CD8-positive, alpha-beta memory T cell (primary cell): Measurements from ENCODE around the gene SPHK2. TPM values are rescaled to one million over a fixed set of nuclear protein-coding genes. Genes with fewer than 3 reads are reported as not detected.
A peak's percentile ranks its signal among the peaks of the same experiment; 100 is the strongest.

Source experiments
- CTCF ChIA-PET: fragments of 350-600 bp; sonication (Branson Sonifier 250); formaldehyde crosslinking; loops from one replicate; lab custom pipeline; 2021; ENCODE audit warnings: antibody characterized with exemption; lab: Charles Lee
- POLR2A ChIA-PET: fragments of 350-600 bp; sonication (Branson Sonifier 250); formaldehyde crosslinking; loops from one replicate; lab custom pipeline; 2021; ENCODE audit warnings: antibody characterized with exemption; lab: Charles Lee
- DNase-seq, 5 donors: peaks; one replicate each; pipeline versions ENCODE4 v3.0.0 to v3.0.0-alpha.2; 2020 to 2022; ENCODE audit warnings: mixed read lengths in 1 of 5
- H3K27ac ChIP-seq: one replicate; pipeline ENCODE4 v1.7.0; 2013; ENCODE audit warnings: low read depth, mild to moderate bottlenecking, low read length, moderate library complexity
- H3K27me3 ChIP-seq: 2 replicates; pipeline ENCODE4 v1.7.0; 2013; ENCODE audit warnings: low read length, mild to moderate bottlenecking; ENCODE audit not compliant: insufficient read depth, poor library complexity, severe bottlenecking
- H3K36me3 ChIP-seq: 2 replicates; pipeline ENCODE4 v1.7.0; 2013; ENCODE audit warnings: mild to moderate bottlenecking, low read length, moderate library complexity; ENCODE audit not compliant: insufficient read depth
- H3K4me1 ChIP-seq: 2 replicates; pipeline ENCODE4 v1.7.0; 2013; ENCODE audit warnings: mild to moderate bottlenecking, low read length, moderate library complexity; ENCODE audit not compliant: insufficient read depth
- H3K4me3 ChIP-seq: 2 replicates; pipeline ENCODE4 v1.7.0; 2013; ENCODE audit warnings: mild to moderate bottlenecking, low read length
- H3K9me3 ChIP-seq: 2 replicates; pipeline ENCODE4 v1.7.0; 2013; ENCODE audit warnings: mild to moderate bottlenecking, low read length
- H3K27ac Mint-ChIP-seq, 8 donors: one replicate each; pipeline ENCODE4 v1.8.0; 2020 to 2021; ENCODE audit warnings: mixed read lengths in 8 of 8, mild to moderate bottlenecking in 6 of 8, inconsistent platforms in 3 of 8, moderate library complexity in 3 of 8
- H3K27me3 Mint-ChIP-seq, 2 donors: one replicate each; pipeline ENCODE4 v1.8.0; 2020 to 2021; ENCODE audit warnings: mixed read lengths in 2 of 2, mild to moderate bottlenecking in 1 of 2, moderate library complexity in 1 of 2
- H3K36me3 Mint-ChIP-seq, 3 donors: one replicate each; pipeline ENCODE4 v1.8.0; 2020 to 2021; ENCODE audit warnings: mixed read lengths in 3 of 3, inconsistent platforms in 1 of 3, mild to moderate bottlenecking in 1 of 3
- H3K4me1 Mint-ChIP-seq, 3 donors: one replicate each; pipeline ENCODE4 v1.8.0; 2020 to 2021; ENCODE audit warnings: mixed read lengths in 3 of 3, inconsistent platforms in 1 of 3, mild to moderate bottlenecking in 1 of 3
- H3K4me3 Mint-ChIP-seq, 7 donors: one replicate each; pipeline ENCODE4 v1.8.0; 2020 to 2021; ENCODE audit warnings: mixed read lengths in 7 of 7, mild to moderate bottlenecking in 6 of 7, moderate library complexity in 4 of 7, inconsistent platforms in 2 of 7
- H3K9me3 Mint-ChIP-seq, 5 donors: one replicate each; pipeline ENCODE4 v1.8.0; 2020 to 2022; ENCODE audit warnings: mixed read lengths in 5 of 5, mild to moderate bottlenecking in 3 of 5, moderate library complexity in 2 of 5, inconsistent platforms in 1 of 5
- polyA plus RNA-seq: library from polyadenylated mRNA; unstranded; fragments of 300-500 nt; fragmentation: Illumina TruSeq; gene quantifications from one replicate; pipeline ENCODE4 v1.2.3, GENCODE V29; 2021
- total RNA-seq, 2 experiments: library from RNA; stranded (reverse); gene quantifications; one replicate each; pipeline ENCODE4 v1.2.3, GENCODE V29; 2021

Gene SPHK2
- total and polyA plus RNA-seq, 3 experiments from 2014 or later = 10.2 to 38.5 (median 37.5) TPM

- Histone ChIP-seq H3K27ac (no peak overlapping the region), H3K4me1 (peaks cover 48% of the 10 kb centered on the region), H3K4me3 (no peak overlapping the region), H3K36me3 (no peaks in the 10 kb centered on the region), H3K27me3 (no peaks in the 10 kb centered on the region), H3K9me3 (no peaks in the 10 kb centered on the region)
- Mint-ChIP-seq H3K9me3 (no peaks in the 10 kb centered on the region), H3K4me1 (peaks cover 43 to 63% (median 44%) of the 10 kb centered on the region in 3 donors), H3K27ac (peak overlapping the region in 1 of 8 donors; percentile 26), H3K27me3 (peaks cover 0 to 2% of the 10 kb centered on the region in 2 donors), H3K4me3 (peak overlapping the region in 1 of 7 donors; percentile 19), H3K36me3 (peaks cover 0 to 2% (median 0%) of the 10 kb centered on the region in 3 donors)
- POLR2A ChIA-PET = no interaction called here
- DNase-seq = no peak
- CTCF ChIA-PET = interaction anchor here (2.0 kb wide), 1 partner anchor 10 kb away, joined by 4 read pairs; no protein-coding TSS in a partner anchor
Measured at GRCh38 chr19:48642862-48643261, 23.6 kb downstream of the SPHK2 start.

- Histone ChIP-seq H3K36me3 (no peaks in the 10 kb centered on the region), H3K27ac (no peak overlapping the region), H3K4me3 (no peak overlapping the region), H3K4me1 (peaks cover 39% of the 10 kb centered on the region), H3K9me3 (no peaks in the 10 kb centered on the region), H3K27me3 (no peaks in the 10 kb centered on the region)
- ChIA-PET CTCF (interaction anchor here (0.6 to 3.1 kb wide), 8 partner anchors 10 to 151 kb away, joined by 3 to 34 read pairs (median 8); partner anchors contain the start of genes RPL18 and SPHK2), POLR2A (interaction anchor here (1.4 to 2.4 kb wide), 2 partner anchors 10 to 16 kb away, joined by 3 to 13 read pairs; no protein-coding TSS in a partner anchor)
- H3K9me3 Mint-ChIP-seq = no peaks in the 10 kb centered on the region
- DNase-seq = no peak
- H3K36me3 Mint-ChIP-seq = no peaks in the 10 kb centered on the region
- H3K4me1 Mint-ChIP-seq = peaks cover 37 to 58% (median 40%) of the 10 kb centered on the region in 3 donors
- H3K27ac Mint-ChIP-seq = peak overlapping the region in 4 of 8 donors; percentile 48 to 97 (median 79)
- H3K4me3 Mint-ChIP-seq = peak overlapping the region in 4 of 7 donors; percentile 23 to 92 (median 41)
- no peaks in the 10 kb centered on the region for H3K27me3 Mint-ChIP-seq
Measured at GRCh38 chr19:48644355-48644754, 25.0 kb downstream of the SPHK2 start.

GRCh38 chr19:48644839-48645619 lies 25.7 kb downstream of the SPHK2 start:
- Histone ChIP-seq H3K4me1 (peaks cover 40% of the 10 kb centered on the region), H3K36me3 (no peaks in the 10 kb centered on the region), H3K9me3 (no peaks in the 10 kb centered on the region), H3K27ac (peak overlapping the region; percentile 52), H3K27me3 (no peaks in the 10 kb centered on the region), H3K4me3 (peak overlapping the region; percentile 90)
- Mint-ChIP-seq H3K27ac (peak overlapping the region; percentile 60 to 97 (median 91)), H3K4me3 (peak overlapping the region; percentile 85 to 95 (median 87)), H3K4me1 (peaks cover 37 to 56% (median 40%) of the 10 kb centered on the region in 3 donors), H3K9me3 (no peaks in the 10 kb centered on the region), H3K27me3 (no peaks in the 10 kb centered on the region), H3K36me3 (no peaks in the 10 kb centered on the region)
- POLR2A ChIA-PET = interaction anchor here (0.6 to 2.4 kb wide), 12 partner anchors 8 to 317 kb away, joined by 3 to 15 read pairs (median 4); partner anchors contain the start of gene DBP
- CTCF ChIA-PET = interaction anchor here (0.7 to 3.1 kb wide), 20 partner anchors 8 to 349 kb away, joined by 3 to 34 read pairs (median 5); partner anchors contain the start of genes DBP, HSD17B14, RASIP1 and RPL18
- peak; percentile 56 to 83 (median 69) for DNase-seq

GRCh38 chr19:48645620-48646000 lies 26.3 kb downstream of the SPHK2 start:
- H3K27ac Mint-ChIP-seq = peak overlapping the region; percentile 83 to 97 (median 93)
- POLR2A ChIA-PET = interaction anchor here (0.6 to 2.4 kb wide), 12 partner anchors 8 to 316 kb away, joined by 3 to 15 read pairs (median 4); partner anchors contain the start of genes DBP, RPL18 and SPHK2

GRCh38 chr19:48646001-48646721 lies 26.9 kb downstream of the SPHK2 start, which contains the start of gene CA11:
CA11 (minus strand) TSS chr19:48646187; CDS start chr19:48645632, 555 bp downstream.
- peak; percentile 87 to 94 (median 90) for DNase-seq
- H3K27me3 ChIP-seq = no peaks in the 10 kb centered on the region
- CTCF ChIA-PET = interaction anchor here (0.7 to 3.1 kb wide), 19 partner anchors 9 to 347 kb away, joined by 3 to 34 read pairs (median 5); partner anchors contain the start of genes DBP, HSD17B14, RASIP1 and RPL18
- peaks cover 36 to 57% (median 42%) of the 10 kb centered on the region in 3 donors for H3K4me1 Mint-ChIP-seq
- H3K4me3 ChIP-seq = peak within 1 kb of the TSS; percentile 90
- H3K27me3 Mint-ChIP-seq = no peaks in the 10 kb centered on the region
- H3K36me3 Mint-ChIP-seq = no peaks in the 10 kb centered on the region
- no peaks in the 10 kb centered on the region for H3K9me3 Mint-ChIP-seq
- H3K4me1 ChIP-seq = peaks cover 40% of the 10 kb centered on the region
- H3K27ac ChIP-seq = peak within 1 kb of the TSS; percentile 52
- peak within 1 kb of the TSS; percentile 85 to 95 (median 87) for H3K4me3 Mint-ChIP-seq
- POLR2A ChIA-PET = interaction anchor here (0.6 to 2.4 kb wide), 9 partner anchors 9 to 316 kb away, joined by 3 to 15 read pairs (median 6); partner anchors contain the start of genes DBP, RPL18 and SPHK2
- H3K27ac Mint-ChIP-seq = peak within 1 kb of the TSS; percentile 85 to 97 (median 93)
- no peaks in the 10 kb centered on the region for H3K9me3 ChIP-seq
- no peaks in the 10 kb centered on the region for H3K36me3 ChIP-seq

More at GRCh38 chr19:48645620-48646000, 26.3 kb downstream of the SPHK2 start:
- CTCF ChIA-PET = interaction anchor here (0.7 to 3.1 kb wide), 21 partner anchors 8 to 348 kb away, joined by 3 to 34 read pairs (median 5); partner anchors contain the start of genes DBP, HSD17B14, RASIP1 and RPL18
- H3K4me1 Mint-ChIP-seq = peaks cover 36 to 55% (median 39%) of the 10 kb centered on the region in 3 donors
- no peaks in the 10 kb centered on the region for H3K36me3 Mint-ChIP-seq
- no peaks in the 10 kb centered on the region for H3K36me3 ChIP-seq
- DNase-seq = peak in 1 of 5 donors; percentile 27
- H3K9me3 ChIP-seq = no peaks in the 10 kb centered on the region
- H3K27me3 ChIP-seq = no peaks in the 10 kb centered on the region
- H3K4me1 ChIP-seq = peaks cover 40% of the 10 kb centered on the region
- H3K9me3 Mint-ChIP-seq = no peaks in the 10 kb centered on the region
- no peaks in the 10 kb centered on the region for H3K27me3 Mint-ChIP-seq
- peak overlapping the region; percentile 85 to 95 (median 87) for H3K4me3 Mint-ChIP-seq
- peak overlapping the region; percentile 52 for H3K27ac ChIP-seq
- peak overlapping the region; percentile 90 for H3K4me3 ChIP-seq

- H3K9me3 ChIP-seq = no peaks in the 10 kb centered on the region
- Mint-ChIP-seq H3K27me3 (no peaks in the 10 kb centered on the region), H3K27ac (peak overlapping the region; percentile 44 to 92 (median 84)), H3K4me1 (peaks cover 34 to 54% (median 43%) of the 10 kb centered on the region in 3 donors), H3K4me3 (peak overlapping the region; percentile 33 to 95 (median 71)), H3K9me3 (no peaks in the 10 kb centered on the region), H3K36me3 (no peaks in the 10 kb centered on the region)
- H3K27ac ChIP-seq = peak overlapping the region; percentile 52
- no peaks in the 10 kb centered on the region for H3K27me3 ChIP-seq
- ChIA-PET CTCF (interaction anchor here (1.0 to 3.1 kb wide), 9 partner anchors 10 to 324 kb away, joined by 3 to 34 read pairs (median 6); partner anchors contain the start of genes DBP and RASIP1), POLR2A (interaction anchor here (1.1 to 2.4 kb wide), 5 partner anchors 9 to 67 kb away, joined by 4 to 15 read pairs (median 7); partner anchors contain the start of genes DBP, RPL18 and SPHK2)
- H3K4me1 ChIP-seq = peaks cover 40% of the 10 kb centered on the region
- no peak overlapping the region for H3K4me3 ChIP-seq
- H3K36me3 ChIP-seq = no peaks in the 10 kb centered on the region
- DNase-seq = no peak
Measured at GRCh38 chr19:48646722-48647216, 27.5 kb downstream of the SPHK2 start.

GRCh38 chr19:48648134-48648533 lies 28.8 kb downstream of the SPHK2 start:
- CTCF ChIA-PET = interaction anchor here (0.7 to 1.7 kb wide), 2 partner anchors 158 to 194 kb away, joined by 3 to 4 read pairs; no protein-coding TSS in a partner anchor
- Mint-ChIP-seq H3K9me3 (no peaks in the 10 kb centered on the region), H3K4me3 (peak overlapping the region in 6 of 7 donors; percentile 5 to 56 (median 18)), H3K27ac (peak overlapping the region; percentile 44 to 95 (median 88)), H3K36me3 (no peaks in the 10 kb centered on the region), H3K4me1 (peaks cover 30 to 48% (median 43%) of the 10 kb centered on the region in 3 donors), H3K27me3 (no peaks in the 10 kb centered on the region)
- Histone ChIP-seq H3K4me1 (peaks cover 40% of the 10 kb centered on the region), H3K4me3 (no peak overlapping the region), H3K9me3 (no peaks in the 10 kb centered on the region), H3K36me3 (no peaks in the 10 kb centered on the region), H3K27ac (no peak overlapping the region), H3K27me3 (no peaks in the 10 kb centered on the region)
- DNase-seq = no peak
- POLR2A ChIA-PET = no interaction called here
